PFSK-1 (cell line): ENCODE measurements around the gene CR1.

Source experiments
- POLR2AphosphoS5 ChIP-seq: IDR thresholded peaks from 2 replicates; pipeline ENCODE4 v1.6.1; 2012; ENCODE audit warnings: low read depth, mild to moderate bottlenecking, control low read depth, low read length, moderate library complexity
- TF ChIP-seq, protein P1 (sequence below), 2 experiments: IDR thresholded peaks; 2 replicates each; pipeline versions ENCODE4 v1.6.1 to v1.8.0; 2011 to 2012; ENCODE audit warnings: low read depth in 2 of 2, low read length in 2 of 2, control low read depth in 1 of 2, inconsistent platforms in 1 of 2, mild to moderate bottlenecking in 1 of 2, moderate library complexity in 1 of 2; ENCODE audit not compliant: insufficient read depth in 1 of 2

DNA sequence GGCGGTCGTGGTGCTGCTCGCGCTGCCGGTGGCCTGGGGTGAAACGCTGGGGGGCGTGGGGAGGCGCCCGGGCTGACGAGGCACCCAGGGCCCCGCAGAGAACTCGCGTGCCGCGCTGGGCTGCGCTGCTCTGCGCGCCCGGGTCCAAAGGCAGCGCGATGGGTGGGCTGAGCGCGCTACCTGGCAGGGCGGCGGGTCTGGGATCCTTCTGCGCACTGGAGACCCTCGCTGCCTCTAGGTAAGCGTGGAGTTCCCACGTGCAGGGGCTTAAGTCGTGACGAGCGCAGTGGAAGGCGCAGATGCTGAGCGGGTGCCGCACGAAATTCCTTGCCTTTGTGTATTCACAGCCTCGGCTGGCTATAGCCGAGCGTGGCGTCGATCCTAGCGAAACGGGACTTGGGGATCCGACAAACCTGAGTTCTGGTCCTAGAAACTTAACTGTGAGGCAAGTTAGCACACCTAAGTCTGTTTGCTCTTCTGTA, 173.6 kb downstream of the CR1 start:
- TF ChIP-seq, protein P1, sequence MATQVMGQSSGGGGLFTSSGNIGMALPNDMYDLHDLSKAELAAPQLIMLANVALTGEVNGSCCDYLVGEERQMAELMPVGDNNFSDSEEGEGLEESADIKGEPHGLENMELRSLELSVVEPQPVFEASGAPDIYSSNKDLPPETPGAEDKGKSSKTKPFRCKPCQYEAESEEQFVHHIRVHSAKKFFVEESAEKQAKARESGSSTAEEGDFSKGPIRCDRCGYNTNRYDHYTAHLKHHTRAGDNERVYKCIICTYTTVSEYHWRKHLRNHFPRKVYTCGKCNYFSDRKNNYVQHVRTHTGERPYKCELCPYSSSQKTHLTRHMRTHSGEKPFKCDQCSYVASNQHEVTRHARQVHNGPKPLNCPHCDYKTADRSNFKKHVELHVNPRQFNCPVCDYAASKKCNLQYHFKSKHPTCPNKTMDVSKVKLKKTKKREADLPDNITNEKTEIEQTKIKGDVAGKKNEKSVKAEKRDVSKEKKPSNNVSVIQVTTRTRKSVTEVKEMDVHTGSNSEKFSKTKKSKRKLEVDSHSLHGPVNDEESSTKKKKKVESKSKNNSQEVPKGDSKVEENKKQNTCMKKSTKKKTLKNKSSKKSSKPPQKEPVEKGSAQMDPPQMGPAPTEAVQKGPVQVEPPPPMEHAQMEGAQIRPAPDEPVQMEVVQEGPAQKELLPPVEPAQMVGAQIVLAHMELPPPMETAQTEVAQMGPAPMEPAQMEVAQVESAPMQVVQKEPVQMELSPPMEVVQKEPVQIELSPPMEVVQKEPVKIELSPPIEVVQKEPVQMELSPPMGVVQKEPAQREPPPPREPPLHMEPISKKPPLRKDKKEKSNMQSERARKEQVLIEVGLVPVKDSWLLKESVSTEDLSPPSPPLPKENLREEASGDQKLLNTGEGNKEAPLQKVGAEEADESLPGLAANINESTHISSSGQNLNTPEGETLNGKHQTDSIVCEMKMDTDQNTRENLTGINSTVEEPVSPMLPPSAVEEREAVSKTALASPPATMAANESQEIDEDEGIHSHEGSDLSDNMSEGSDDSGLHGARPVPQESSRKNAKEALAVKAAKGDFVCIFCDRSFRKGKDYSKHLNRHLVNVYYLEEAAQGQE (IDR thresholded peaks at IDR 0.05; ENCODE audit: insufficient read depth in 1 of 2, low read depth in 2 of 2, low read length in 2 of 2), result no peak
- TF ChIP-seq POLR2AphosphoS5, result no peak
